ENCODE data around the gene ZDHHC12. TPM values are rescaled to one million over a fixed set of nuclear protein-coding genes. Genes with fewer than 3 reads are reported as not detected.

Gene ZDHHC12
- total and polyA plus RNA-seq, 2 of the 8 experiments (the other 6 are each of a cell fraction or from before 2014, with no cell fraction given) = 35.0 to 93.8 TPM

DNA sequence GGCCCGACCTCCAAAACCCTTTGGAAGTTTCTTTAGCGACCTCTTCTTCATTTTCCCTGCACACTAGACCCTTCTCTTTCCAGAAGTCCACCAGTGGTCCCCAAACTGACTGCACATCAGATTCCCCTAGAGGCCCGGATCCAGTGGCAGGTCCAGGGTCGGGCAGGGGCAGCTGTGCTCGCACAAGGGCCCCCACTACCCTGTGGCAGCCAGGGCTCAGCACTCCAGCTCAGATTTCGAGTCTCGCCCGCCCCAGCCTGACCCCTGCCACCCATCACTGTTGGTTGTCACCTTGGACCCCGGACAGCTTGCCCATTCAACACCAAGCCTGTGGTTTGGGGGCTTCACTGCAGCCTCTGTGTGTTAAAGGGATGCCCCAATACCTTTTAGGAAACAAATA, 7.8 kb upstream of the ZDHHC12 start:
- DNase-seq (ENCODE audit: low read depth in 1 of 2, low spot score in 2 of 2) (no peak), FAIRE-seq (no peak)
- H4K20me1 ChIP-seq (replicated peaks in 1 of 2; ENCODE audit: control insufficient read depth in 1 of 2, insufficient read depth in 2 of 2, low read length in 2 of 2) = no peaks in the 10 kb centered on the region
- H3K4ac ChIP-seq (replicated peaks; ENCODE audit: insufficient read length, low read depth, low read length) = no peak overlapping the region
- no peak overlapping the region for H3K27ac ChIP-seq (ENCODE audit: low read depth, low read length)
- POLR2A ChIA-PET (ENCODE audit: partially characterized antibody) = interaction anchor here (0.9 kb wide), 1 partner anchor 41 kb away, joined by 4 read pairs; no protein-coding TSS in a partner anchor
- H2AFZ ChIP-seq (ENCODE audit: low read length) = no peak overlapping the region
- H3K4me2 ChIP-seq (ENCODE audit: insufficient read depth in 1 of 2, low read depth in 2 of 2, low read length in 2 of 2) = no peak overlapping the region
- TF ChIP-seq EZH2 (IDR thresholded peaks at IDR 0.05; ENCODE audit: low read depth, low read length, severe bottlenecking) = no peak
- no peak for TF ChIP-seq SP1 (IDR thresholded peaks at IDR 0.05; ENCODE audit: low read depth, low read length)
- TF ChIP-seq SIRT6 (IDR thresholded peaks at IDR 0.05; ENCODE audit: low read length) = no peak
- TF ChIP-seq ASH2L (IDR thresholded peaks at IDR 0.05; ENCODE audit: low read length) = no peak
- no peak for TF ChIP-seq HDAC2 (IDR thresholded peaks at IDR 0.05; ENCODE audit: borderline replicate concordance in 1 of 2, low read depth in 2 of 2, low read length in 2 of 2)
- no peak for TF ChIP-seq GABPA (IDR thresholded peaks at IDR 0.05; ENCODE audit: borderline replicate concordance, insufficient read depth, low read length)
- no peak for TF ChIP-seq RNF2 (IDR thresholded peaks at IDR 0.05; ENCODE audit: borderline replicate concordance, low read depth, low read length, missing control alignments, poor library complexity, severe bottlenecking)
- no peak for TF ChIP-seq KDM5A (IDR thresholded peaks at IDR 0.05; ENCODE audit: low read length)
- no peak for TF ChIP-seq SIX5 (IDR thresholded peaks at IDR 0.05; ENCODE audit: low read depth, low read length)
- no peak for TF ChIP-seq NRF1 (IDR thresholded peaks at IDR 0.05; ENCODE audit: low read depth, low read length)
- no peak for TF ChIP-seq SAP30 (IDR thresholded peaks at IDR 0.05; ENCODE audit: insufficient read depth, insufficient replicate concordance, low read length)
- H2AK5ac ChIP-seq (ENCODE audit: low read depth, low read length) = no peak overlapping the region
- no peak overlapping the region for H4K91ac ChIP-seq (replicated peaks; ENCODE audit: insufficient read length, low read length)
- H3K23me2 ChIP-seq (ENCODE audit: low read depth, low read length) = peaks cover 3% of the 10 kb centered on the region; the same call in 1 of the 2 replicates
- H3K14ac ChIP-seq (ENCODE audit: insufficient read length) = no peak overlapping the region
- no peak overlapping the region for H3K4me3 ChIP-seq (ENCODE audit: extremely low read depth in 1 of 4, insufficient read depth in 2 of 4, low read depth in 3 of 4, low read length in 4 of 4)
- H2BK15ac ChIP-seq (ENCODE audit: low read length) = no peak overlapping the region
- peaks cover 2% of the 10 kb centered on the region; the same call in 1 of the 2 replicates for H3K79me1 ChIP-seq (ENCODE audit: low read depth, low read length)
- no peaks in the 10 kb centered on the region for H3K9me3 ChIP-seq (ENCODE audit: insufficient read depth in 2 of 2, low read depth in 1 of 2, low read length in 1 of 2)
- H4K8ac ChIP-seq (ENCODE audit: extremely low read depth, insufficient read depth, low read length) = no peak overlapping the region
- peaks cover 0 to 1% (median 0%) of the 10 kb centered on the region in 4 experiments; a peak in 1 of 7 replicates for H3K4me1 ChIP-seq (replicated peaks in 1 of 4; ENCODE audit: control insufficient read depth in 3 of 4, insufficient read depth in 4 of 4, low read length in 3 of 4)
- H2BK12ac ChIP-seq (ENCODE audit: low read depth, low read length) = no peak overlapping the region
- H4K5ac ChIP-seq (ENCODE audit: insufficient read length, low read depth, low read length) = no peak overlapping the region
- 78% methylated on average over 9 of the region's 9 CpGs; no CpG with 5 or more reads in 1 of the 2 experiments for WGBS, 2 experiments (ENCODE audit: extremely low coverage in 1 of 2, insufficient coverage in 1 of 2, insufficient read length in 1 of 2, insufficient replicate concordance in 2 of 2, low coverage in 1 of 2, low lambda C conversion rate in 2 of 2, missing lambda C conversion rate in 1 of 2)
- no peak overlapping the region for H2BK20ac ChIP-seq (ENCODE audit: low read length)
- H3K9ac ChIP-seq (replicated peaks in 1 of 4; ENCODE audit: extremely low read depth in 1 of 4, low read depth in 3 of 4, low read length in 3 of 4) = no peak overlapping the region
- H3K36me3 ChIP-seq (ENCODE audit: control insufficient read depth in 2 of 4, insufficient read depth in 4 of 4, low read length in 3 of 4) = peaks cover 0 to 2% (median under 1%) of the 10 kb centered on the region in 4 experiments; a peak in 1 of 8 replicates
- no peak overlapping the region for H2BK120ac ChIP-seq (replicated peaks; ENCODE audit: low read depth, low read length)
- no peaks in the 10 kb centered on the region for H3K27me3 ChIP-seq (replicated peaks in 1 of 4; ENCODE audit: control insufficient read depth in 3 of 4, extremely low read depth in 1 of 4, insufficient read depth in 3 of 4, low read length in 3 of 4)
- H3K56ac ChIP-seq (replicated peaks; ENCODE audit: insufficient read length, low read depth, low read length) = no peak overlapping the region
- H2BK5ac ChIP-seq (ENCODE audit: low read depth, low read length) = no peak overlapping the region
- H3K18ac ChIP-seq (ENCODE audit: extremely low read depth, low read length) = no peak overlapping the region
- CTCF ChIA-PET (ENCODE audit: partially characterized antibody) = interaction anchor here (1.6 to 6.5 kb wide), 5 partner anchors 15 to 86 kb away, joined by 5 to 104 read pairs (median 12); partner anchors contain the start of gene ENDOG
- H3K23ac ChIP-seq (ENCODE audit: insufficient read length) = no peak overlapping the region
- H3K79me2 ChIP-seq (ENCODE audit: control insufficient read depth in 1 of 2, insufficient read depth in 2 of 2, low read length in 2 of 2) = no peaks in the 10 kb centered on the region

Measured in H1 (cell line).